Measurements from ENCODE around the gene PDS5A.

DNA sequence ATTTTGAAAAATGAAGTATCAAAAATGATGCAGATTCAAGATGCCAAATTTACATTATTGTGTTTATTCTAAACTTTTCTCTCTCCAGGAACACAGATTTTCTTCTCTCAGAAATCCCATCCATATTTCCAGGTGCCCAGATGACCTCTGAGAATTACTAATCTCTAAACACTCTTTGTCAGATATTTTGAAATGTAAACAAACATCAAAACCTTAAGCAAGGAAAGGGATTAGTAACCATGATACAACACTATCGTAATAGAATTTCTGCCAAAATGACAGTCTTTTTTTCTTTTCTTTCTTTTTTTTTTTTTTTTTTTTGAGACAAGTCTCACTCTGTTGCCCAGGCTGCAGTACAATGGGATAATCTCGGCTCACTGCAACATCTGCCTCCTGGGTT lies 76.7 kb downstream of the PDS5A start:
- TF ChIP-seq POLR2A (IDR thresholded peaks at IDR 0.05) = no peak
- TF ChIP-seq, protein P1, sequence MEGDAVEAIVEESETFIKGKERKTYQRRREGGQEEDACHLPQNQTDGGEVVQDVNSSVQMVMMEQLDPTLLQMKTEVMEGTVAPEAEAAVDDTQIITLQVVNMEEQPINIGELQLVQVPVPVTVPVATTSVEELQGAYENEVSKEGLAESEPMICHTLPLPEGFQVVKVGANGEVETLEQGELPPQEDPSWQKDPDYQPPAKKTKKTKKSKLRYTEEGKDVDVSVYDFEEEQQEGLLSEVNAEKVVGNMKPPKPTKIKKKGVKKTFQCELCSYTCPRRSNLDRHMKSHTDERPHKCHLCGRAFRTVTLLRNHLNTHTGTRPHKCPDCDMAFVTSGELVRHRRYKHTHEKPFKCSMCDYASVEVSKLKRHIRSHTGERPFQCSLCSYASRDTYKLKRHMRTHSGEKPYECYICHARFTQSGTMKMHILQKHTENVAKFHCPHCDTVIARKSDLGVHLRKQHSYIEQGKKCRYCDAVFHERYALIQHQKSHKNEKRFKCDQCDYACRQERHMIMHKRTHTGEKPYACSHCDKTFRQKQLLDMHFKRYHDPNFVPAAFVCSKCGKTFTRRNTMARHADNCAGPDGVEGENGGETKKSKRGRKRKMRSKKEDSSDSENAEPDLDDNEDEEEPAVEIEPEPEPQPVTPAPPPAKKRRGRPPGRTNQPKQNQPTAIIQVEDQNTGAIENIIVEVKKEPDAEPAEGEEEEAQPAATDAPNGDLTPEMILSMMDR (IDR thresholded peaks at IDR 0.05) = no peak
